ENCODE measurements around the gene ADGRA1.
"Not testable (repeated sequence)": the region's sequence is repeated elsewhere in the genome, so short reads cannot be mapped to it uniquely, and the experiment has no call there.

ADGRA1 gene

DNA sequence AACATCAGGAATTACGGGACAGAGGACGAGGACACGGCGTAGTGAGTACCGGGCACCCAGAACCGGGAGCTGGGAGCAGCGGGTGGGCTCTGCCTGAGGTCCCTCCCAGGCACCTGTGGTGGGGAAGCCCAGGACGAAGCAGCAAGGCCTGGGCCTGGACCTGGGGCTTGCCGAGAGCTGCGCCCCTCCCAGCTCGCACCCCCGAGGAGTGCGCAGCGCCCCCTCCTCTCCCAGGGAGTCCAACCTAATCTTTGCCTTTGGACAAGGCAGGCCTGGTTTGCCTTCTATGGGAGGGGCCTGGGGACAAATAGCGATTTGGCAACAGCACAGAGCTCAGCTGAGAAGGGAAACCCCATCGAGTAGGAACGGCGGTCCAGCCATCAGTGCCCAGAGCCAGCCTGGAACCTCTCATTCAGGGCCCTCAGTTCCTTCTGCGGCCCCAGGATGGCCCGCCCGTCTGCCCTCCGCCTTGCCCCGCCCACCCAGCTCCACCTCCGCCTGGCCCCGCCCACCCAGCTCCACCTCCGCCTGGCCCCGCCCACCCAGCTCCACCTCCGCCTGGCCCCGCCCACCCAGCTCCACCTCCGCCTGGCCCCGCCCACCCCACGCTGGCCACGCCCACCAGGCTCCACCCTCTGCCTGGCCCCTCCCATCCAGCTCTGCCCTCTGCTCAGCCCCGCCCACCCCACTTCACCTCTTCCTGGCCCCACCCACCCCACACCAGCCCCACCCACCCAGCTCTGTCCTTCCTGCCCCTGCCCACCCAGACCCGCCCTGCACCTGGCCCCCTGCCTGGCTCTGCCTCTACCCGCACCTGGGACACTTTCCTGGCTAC is 39.8 kb downstream of the ADGRA1 start:
- no peak for DNase-seq (ENCODE audit: low read depth, low spot score)

DNA sequence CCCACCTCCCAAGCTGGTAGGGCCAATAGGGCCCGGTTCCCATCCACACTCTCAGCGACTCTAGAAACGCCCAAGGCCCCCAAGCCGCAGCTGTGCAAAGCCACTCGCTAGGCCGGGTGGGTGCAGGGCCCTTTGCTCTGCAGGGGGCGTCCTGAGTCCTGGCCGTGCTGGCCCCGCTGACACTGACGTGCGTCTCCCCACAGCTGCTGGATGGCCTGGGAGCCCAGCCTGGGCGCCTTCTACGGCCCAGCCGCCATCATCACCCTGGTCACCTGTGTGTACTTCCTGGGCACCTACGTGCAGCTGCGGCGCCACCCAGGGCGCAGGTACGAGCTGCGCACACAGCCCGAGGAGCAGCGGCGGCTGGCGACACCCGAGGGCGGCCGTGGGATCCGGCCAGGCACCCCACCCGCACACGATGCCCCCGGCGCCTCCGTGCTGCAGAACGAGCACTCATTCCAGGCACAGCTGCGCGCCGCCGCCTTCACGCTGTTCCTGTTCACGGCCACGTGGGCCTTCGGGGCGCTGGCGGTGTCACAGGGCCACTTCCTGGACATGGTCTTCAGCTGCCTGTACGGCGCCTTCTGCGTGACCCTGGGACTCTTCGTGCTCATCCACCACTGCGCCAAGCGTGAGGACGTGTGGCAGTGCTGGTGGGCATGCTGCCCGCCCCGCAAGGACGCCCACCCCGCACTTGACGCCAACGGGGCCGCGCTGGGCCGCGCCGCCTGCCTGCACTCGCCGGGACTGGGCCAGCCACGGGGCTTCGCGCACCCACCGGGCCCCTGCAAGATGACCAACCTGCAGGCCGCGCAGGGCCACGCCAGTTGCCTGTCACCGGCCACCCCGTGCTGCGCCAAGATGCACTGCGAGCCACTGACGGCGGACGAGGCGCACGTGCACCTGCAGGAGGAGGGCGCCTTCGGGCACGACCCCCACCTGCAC is 40.7 kb downstream of the ADGRA1 start:
- no peak for DNase-seq (ENCODE audit: low read depth, low spot score)

DNA sequence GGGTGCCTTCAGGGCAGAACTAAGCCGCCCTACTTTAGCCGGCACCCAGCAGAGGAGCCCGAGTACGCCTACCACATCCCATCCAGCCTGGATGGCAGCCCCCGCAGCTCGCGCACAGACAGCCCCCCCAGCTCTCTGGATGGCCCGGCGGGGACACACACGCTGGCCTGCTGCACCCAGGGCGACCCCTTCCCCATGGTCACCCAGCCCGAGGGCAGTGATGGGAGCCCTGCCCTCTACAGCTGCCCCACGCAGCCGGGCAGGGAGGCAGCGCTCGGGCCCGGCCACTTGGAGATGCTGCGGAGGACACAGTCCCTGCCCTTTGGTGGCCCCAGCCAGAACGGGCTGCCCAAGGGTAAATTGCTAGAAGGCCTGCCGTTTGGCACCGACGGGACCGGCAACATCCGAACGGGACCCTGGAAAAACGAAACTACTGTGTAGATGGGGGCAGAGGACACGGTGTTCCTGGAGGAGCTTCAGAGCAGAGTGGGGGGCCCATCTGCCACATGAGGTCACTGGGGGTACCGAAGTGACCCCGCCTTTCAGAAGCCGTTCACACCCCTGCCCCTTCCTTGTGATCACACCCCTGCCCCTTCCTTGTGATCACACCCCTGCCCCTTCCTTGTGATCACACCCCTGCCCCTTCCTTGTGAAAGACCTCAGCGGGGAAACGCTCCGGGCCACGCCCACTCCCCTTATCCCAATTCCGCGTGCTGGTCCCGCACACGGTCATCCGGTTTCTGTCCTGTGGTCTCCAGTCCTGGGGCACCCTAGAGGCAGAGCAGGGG is 41.5 kb downstream of the ADGRA1 start:
- DNase-seq (ENCODE audit: low read depth, low spot score) = no peak

DNA sequence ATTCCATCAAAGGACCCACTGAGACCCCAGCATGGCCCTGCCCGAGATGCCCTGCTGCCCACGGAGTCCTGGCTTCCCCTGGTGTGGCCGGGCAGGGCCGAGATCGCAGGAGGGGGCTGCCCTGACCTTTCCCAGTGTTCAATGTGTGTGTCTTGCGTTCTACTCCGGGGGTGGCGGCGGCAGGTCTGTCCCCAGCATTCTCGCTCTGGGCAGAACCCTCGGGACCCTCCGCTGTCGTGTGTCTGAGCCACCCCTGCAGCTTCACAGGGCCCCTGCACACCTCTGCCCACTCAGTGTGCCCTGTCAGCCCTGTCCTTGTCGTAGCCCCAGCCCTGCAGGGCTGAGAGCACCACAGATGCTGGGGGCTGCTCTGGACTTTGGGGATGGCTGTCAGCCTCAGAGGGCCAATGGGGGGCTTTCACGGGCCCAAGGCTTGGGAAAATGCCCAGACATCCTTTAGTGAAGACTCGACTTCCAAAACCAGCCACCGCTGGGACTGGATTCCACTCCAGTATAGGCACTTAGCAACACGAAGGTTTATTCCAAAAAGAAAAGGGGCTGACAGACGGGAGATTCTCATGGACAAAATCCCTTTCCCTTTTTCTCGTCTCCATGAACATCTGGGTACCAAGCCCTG is 42.3 kb downstream of the ADGRA1 start:
- no peak for DNase-seq (ENCODE audit: low read depth, low spot score)

DNA sequence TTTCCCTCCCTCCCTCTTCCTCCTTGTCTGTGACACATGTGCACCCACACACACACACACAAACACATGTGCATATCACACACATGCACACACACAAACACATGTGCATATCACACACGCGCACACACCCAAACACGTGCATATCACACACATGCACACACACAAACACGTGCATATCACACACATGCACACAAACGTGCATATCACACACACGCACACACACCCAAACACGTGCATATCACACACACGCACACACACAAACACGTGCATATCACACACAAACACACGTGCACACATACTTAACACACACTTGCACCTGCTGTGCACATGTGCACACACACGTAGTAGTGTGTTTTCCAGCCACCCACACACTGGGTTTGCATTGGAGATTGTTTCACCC is 42.9 kb downstream of the ADGRA1 start:
- no peak for DNase-seq (ENCODE audit: low read depth, low spot score)

DNA sequence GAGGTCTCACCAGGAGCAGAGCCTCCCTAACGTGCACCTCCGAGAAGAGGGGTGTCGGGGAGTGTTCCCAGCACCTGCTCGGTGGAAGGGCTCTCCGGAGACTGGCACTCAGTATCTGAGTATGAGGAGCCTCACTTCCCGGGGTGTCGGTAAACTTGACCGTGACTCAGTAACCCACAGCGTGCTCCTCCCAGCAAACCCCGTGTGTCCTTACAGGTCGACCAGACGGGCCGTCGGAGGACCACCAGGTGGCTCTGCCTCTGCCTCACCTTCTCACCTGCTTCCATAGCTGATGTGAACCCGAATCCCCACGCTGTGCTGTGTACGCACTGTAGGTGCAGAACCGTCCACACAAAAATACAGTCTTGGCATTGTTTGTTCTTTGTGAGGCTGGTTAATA is 43.3 kb downstream of the ADGRA1 start:
- DNase-seq (ENCODE audit: low read depth, low spot score) = no peak

DNA sequence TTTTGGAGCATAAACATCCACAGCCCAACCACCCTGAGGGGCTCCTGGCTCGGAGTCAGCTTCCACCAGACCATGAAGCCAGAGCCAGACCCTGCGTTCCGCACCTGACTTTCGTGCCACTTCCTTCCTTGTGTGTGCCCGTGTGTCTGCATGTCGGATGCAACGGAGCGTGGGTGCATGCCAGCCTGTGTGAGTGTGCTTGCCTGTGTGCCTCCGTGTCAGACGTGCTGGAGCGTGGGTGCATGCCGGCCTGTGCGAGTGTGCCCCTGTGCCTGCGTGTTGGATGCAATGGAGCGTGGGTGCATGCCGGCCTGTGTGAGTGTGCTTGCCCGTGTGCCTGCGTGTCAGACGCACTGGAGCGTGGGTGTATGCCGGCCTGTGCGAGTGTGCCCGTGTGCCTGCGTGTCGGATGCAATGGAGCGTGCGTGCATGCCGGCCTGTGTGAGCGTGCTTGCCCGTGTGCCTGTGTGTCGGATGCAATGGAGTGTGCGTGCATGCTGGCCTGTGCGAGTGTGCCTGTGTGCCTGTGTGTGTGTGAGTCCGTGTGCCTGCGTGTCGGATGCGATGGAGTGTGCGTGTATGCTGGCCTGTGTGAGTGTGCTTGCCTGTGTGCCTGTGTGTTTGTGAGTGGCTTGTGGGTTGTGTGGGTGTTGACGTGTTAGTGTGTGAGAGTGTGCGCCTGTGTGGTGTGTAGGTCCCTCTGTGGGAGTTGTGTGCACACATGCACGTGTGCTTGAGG is 44.2 kb downstream of the ADGRA1 start:
- no peak for DNase-seq (ENCODE audit: low read depth, low spot score)

DNA sequence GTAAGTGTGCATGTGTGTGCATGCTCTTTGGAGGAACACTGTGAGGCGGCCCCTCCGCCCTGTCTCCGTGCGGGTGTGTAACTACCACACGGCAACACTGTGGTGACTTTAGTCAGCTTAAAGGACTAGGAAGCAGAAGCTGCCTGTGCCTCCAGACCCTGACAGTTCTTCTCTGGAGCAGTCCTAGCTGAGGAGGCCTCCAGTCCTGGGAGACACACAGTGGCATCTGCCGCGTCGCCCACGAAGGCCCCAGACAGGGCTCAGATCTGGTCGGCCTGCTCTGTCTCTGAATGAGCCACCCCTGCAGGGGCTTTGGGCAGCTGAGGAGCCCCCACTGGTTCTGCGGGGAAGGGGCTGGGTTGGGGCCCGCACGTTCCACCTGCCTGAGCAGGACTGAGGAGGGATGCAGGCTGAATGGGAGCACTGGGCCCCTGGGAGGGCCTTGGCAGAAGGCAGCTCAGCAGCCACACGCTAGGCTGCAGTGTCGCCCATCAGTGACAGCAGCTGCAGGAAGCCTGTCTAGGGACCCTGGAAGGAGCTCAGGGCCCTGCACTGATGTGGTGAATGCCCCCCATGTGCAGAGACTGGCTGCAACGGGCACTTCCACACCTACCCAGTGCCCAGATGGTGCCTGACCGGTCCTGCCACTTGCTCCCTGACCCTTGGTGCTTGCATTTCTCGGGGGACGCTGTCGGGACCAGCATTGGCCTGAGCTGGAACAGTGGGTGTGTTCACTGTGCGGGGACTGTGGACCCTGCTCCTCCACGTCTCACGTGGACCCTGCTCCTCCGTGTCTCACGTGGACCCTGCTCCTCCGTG is 45.0 kb downstream of the ADGRA1 start:
- DNase-seq (ENCODE audit: low read depth, low spot score) = no peak

DNA sequence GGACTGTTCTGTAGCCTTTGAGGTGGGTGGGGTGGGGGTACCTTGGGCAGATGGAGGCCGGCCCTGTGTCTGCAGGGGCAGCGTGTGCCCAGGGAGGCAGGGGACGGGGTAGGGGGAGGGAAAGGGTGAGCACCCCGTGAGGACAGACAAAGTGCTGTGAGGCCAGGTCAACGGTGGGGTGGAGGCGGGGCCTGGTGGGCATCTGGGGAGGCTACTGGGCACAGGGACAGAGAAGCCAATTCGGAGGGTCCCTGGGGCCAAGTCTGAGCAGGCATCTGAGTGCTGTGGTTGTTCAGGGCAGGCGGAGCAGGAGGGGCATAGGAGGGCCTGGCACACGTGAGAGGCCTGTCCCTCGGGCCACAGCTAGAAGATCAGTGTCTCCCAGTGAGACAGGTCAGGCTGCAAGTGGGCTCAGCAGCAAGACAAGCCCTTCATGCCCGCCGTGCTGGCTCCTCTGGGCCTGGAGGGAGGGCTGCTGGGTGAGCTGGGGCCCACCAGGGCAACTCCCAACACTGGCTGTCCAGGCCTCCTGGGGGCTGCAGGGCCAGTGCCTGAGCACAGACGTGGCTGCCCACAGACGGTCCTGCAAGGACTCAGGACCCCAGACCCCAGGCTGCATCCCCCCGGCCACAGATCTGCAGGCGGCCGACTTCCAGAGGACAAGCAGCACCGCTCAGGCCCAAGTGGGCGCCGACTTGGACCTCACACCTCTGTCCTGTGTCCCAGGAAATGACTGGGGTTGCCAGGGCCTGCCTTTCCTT is 45.9 kb downstream of the ADGRA1 start:
- no peak for DNase-seq (ENCODE audit: low read depth, low spot score)

DNA sequence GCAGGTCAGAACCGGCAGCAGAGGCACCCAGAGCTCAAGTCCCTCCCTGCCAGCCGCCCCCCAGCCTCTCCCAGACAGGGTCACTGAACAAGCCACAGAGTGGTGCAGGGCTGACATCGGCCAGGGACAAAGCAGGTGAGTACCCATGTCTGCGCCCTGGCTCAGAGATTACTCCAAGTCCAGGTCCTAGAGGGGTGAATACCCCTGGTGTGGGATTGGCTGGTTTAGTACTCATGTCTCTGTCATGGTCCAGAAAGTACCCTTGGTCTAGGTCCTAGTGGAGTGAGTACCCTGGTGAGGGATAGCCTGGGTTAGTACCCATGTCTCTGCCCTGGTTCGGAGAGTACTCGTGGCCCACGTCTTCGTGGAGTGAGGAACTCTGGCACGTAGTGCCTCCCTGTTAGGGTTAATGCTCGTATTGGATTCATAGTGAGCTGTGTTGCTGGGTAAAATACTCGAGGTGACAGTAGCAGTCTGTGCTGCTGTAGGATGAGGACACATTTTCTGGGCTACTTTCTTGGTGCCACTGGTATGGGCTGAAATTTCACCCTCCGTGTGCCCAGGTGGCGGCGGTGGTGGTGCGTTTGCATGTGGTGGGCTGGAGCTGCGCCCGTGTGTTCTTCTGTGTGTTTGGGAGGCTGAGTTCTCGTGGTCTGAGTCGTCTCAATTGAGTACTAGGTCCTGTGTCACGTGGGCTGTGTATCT is 46.8 kb downstream of the ADGRA1 start:
- DNase-seq (ENCODE audit: low read depth, low spot score) = no peak

DNA sequence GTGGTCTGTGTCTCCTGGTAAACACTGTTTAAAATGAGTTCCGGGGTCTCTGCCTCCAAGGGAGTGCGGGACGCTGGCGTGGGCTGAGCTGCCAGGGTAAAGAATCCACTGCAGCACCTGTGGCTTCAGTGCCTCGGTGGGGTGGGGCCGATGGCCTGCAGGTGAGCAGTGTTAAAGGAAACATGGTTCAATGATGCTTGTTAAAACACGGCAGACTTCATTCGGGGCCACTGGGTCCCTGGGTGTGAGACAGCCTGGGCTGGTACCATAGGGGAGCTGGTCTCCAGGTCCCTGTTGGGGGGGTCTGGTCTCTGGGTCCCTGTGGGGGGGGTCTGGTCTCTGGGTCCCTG is 47.4 kb downstream of the ADGRA1 start:
- DNase-seq (ENCODE audit: low read depth, low spot score) = no peak

DNA sequence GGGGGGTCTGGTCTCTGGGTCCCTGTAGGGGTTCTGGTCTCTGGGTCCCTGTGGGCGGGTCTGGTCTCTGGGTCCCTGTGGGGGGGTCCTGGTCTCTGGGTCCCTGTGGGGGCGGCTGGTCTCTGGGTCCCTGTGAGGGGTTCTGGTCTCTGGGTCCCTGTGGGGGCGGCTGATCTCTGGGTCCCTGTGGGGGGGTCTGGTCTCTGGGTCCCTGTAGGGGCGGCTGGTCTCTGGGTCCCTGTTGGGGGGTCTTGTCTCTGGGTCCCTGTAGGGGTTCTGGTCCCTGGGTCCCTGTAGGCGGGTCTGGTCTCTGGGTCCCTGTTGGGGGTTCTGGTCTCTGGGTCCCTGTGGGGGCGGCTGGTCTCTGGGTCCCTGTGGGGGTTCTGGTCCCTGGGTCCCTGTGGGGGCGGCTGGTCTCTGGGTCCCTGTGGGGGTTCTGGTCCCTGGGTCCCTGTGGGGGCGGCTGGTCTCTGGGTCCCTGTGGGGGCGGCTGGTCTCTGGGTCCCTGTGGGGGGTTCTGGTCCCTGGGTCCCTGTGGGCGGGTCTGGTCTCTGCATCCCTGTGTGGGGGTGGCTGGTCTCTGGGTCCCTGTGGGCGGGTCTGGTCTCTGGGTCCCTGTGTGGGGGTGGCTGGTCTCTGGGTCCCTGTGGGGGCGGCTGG is 49.9 kb downstream of the ADGRA1 start:
- DNase-seq (ENCODE audit: low read depth, low spot score) = not testable (repeated sequence)

DNA sequence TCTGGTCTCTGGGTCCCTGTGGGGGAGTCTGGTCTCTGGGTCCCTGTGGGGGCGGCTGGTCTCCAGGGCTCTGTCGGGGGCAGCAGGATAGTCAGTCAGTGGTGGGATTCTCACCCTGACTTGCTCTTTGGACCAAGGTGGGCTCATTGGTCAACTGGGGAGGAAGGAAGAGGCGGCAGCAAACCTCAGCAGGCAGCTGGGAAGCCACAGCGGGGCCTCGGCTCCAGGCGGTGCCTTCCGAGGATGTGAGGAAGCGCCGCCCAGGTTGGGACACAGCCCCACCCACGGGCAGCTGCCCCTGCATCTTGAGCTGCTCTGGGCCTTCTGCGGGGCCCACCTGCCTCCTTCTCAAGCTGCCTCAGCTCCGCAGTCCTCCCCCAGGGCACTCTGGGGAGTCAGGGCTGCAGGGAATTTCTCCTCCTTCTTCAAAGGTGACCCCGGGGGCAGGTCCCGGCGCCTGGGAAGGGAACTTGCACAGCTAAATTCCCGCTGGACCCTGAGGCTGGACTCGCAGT is 51.9 kb downstream of the ADGRA1 start:
- no peak for DNase-seq (ENCODE audit: low read depth, low spot score)

DNA sequence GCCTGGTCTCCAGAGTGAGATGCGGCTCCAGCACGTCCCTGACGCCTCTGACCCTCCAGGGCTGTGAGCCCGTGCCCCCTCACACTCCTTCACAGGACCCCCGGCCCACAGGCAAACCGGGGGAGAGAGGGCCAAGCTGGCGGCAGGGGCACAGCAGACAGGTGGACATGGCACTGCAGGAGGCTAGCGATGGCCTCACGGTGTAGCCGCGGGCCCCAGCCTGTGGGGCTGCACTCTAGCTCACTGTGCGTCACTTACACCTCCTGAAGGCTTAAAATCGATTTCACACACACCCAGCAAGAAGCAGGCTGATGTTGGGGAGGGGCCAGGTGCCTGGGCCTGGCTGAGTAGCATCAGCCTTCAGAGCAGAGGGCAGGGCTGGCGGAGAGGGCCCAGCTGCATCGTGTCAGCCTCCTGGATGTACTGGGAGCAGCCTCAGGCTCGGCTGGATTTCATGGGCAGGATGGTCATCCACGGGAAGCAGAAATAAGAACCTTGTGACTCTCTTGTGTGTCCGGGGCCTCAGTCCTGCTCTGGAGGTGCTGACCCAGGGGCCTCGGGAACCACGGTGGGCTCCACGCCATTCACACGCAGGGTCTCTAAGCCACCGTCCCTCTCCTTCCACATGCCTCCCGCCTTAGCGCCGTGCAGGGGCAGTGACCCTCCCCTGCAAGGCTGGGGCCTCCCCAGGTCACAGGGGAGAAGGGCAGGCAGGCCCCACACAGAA is 52.9 kb downstream of the ADGRA1 start:
- no peak for DNase-seq (ENCODE audit: low read depth, low spot score)

DNA sequence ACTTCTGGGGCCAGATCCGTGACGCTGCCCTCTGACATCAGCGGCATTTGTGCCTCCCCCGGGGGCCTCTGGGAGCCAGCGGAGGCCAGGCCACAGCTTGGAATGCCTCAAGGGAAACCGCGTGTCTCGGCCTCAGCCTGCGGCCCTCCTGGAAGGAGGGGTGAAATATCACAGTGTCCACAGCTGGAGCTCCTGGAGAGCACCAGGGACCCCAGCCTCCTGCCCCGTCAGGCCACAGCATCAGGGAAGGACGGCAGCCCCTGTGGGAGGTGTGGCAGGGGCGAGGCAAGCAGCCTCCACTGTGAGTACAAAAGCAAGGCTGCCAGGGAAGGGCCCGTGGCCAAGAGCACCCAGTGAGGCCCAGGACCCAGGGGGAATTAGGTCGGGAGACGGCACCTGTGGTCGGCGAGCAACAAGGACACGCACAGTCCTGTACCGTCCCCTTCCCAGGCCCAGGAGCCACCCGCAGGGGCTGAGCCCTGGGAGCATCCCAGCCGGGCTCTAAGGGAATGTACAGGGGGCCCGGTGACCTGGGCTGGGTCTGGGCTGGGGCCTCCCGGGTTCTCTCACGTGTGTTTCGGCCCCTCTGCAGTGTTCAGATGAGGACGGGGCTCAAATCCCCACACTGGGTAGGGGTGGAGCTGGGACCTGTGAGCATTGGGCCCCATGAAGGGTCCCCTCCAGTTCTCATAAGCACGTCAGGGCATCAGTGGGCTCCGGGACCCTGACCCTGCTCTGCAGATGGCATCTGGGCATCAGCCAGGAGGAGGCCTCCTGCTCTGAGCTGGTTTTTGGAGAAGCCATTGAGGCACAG is 53.6 kb downstream of the ADGRA1 start:
- DNase-seq (ENCODE audit: low read depth, low spot score) = no peak

DNA sequence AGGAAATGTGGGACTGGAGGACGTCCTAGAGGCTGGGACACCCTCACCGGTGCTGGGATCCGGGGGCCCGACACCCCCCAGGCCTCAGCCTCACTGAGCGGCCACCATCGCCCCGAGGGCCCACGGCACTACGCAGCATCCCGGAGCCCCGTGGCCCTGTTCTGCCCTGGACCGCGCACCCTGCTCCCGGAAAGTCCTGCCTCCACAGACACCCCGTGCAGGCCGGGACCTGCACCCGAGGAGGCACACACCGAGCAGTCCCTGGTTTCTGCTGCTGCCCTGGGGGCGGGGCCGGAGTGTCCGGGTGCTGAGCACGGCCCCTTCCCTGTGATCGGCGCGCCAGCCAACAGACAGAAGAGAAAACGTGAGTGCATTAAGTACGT is 54.2 kb downstream of the ADGRA1 start:
- DNase-seq (ENCODE audit: low read depth, low spot score) = no peak

Data from activated CD4-positive, CD25-positive, alpha-beta regulatory T cell treated with anti-CD3 and anti-CD28 coated beads, Interleukin-2, amount 50 U/mL, for 16 hours (primary cell).